HG03575 (cell line): ENCODE results near the gene UBE2D3.

Experiments
- ATAC-seq: cut with Tn5 transposase; IDR thresholded peaks from one replicate; pipeline ENCODE4 v1.9.1; 2021; ENCODE audit not compliant: unreplicated experiment, insufficient number of reproducible peaks, low FRiP score; ENCODE audit errors: extremely low read depth

UBE2D3 gene

DNA sequence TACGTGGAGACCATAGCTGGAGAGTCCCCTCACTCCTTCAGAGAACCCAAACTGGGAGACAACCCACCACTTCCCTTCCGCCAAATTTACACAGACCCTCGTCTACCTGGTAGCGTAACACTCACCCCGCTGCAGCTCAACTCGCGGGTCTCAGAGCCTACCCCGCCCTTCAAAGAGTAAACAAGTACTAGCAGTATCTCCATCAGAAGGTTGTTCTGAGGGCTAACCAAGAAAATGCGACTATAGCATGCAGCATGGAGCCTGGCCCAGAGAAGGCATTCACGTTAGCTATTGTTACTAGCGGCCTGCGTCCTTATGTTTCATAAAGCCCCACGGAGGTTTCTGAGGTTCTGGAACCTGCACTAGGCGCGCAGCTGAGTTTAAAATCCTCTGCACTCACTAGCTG is 66.1 kb downstream of the UBE2D3 start:
- no peak for ATAC-seq

DNA sequence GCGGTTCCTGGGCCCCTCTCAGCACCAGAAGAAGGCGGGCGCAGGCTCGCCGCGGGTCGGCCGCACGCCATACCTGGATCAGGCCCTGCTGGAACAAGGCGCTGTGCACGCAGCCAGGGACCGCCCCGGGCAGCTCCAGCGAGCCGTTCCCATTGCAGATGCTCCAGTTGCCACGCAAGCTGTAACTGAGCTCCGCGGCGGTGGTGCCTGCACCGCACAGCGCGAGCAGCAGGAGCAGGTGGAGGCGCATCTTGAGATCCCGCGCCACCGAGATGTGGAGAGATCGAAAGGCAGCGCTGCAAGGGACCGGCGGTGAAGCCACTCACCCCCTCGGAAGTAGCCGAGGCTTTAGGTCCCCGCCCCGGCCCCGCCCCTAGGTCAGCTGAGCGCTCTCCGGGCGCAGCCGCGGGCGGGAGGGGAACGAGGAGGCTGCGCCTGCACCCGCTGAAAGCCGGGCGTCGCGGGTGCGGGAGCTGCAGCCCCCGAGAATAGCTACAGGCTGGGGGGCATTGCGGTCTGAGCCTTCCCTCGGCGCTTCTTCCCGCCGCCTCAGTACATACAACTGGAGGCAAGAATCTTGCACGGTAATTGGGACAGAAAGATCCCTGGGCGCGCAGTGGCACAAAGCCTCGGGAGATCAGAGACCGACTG is 66.6 kb downstream of the UBE2D3 start, which contains the start of gene MANBA:
Gene MANBA (minus strand): TSS at position 324 of the 651 bp plus-strand sequence. CDS start 74 bp downstream, at position 250.
- ATAC-seq, result peak; percentile 49

DNA sequence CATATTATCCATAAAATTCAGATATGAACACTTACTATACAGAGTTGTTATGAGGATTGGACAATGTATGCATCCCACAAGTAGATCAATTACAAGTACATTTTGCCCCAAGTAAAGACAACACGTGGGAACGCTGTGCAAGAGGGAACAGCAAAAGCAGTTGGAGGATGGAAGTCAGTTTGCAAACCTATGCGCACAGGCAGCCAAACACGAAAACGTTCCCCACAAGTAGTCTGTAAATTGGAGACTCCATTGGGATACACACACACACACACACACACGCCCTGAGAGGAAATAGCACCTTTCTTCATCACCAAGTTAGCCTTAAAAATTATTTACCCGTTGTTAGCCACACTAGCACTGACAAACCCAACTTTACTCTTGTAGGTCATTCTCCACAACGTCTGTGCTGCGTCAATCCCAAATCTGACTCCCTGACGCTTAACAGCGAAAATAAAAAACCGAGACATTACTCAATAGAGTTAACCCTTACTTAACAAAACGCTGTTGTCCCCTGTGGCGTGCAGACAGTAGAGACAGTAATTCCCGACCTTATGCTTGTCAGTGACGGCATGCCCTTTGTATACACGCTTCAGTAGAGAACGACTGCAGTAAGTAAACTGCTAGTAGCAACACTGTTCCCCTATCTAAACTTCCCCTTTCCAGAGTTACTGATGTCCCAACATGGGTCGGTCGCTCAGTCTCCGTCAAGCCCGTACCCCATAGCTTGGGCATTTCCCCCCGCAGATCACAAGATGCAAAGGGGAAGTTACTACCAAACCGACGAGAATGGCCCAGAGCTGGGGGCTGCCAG is 67.3 kb downstream of the UBE2D3 start:
- peak; percentile 39 for ATAC-seq

DNA sequence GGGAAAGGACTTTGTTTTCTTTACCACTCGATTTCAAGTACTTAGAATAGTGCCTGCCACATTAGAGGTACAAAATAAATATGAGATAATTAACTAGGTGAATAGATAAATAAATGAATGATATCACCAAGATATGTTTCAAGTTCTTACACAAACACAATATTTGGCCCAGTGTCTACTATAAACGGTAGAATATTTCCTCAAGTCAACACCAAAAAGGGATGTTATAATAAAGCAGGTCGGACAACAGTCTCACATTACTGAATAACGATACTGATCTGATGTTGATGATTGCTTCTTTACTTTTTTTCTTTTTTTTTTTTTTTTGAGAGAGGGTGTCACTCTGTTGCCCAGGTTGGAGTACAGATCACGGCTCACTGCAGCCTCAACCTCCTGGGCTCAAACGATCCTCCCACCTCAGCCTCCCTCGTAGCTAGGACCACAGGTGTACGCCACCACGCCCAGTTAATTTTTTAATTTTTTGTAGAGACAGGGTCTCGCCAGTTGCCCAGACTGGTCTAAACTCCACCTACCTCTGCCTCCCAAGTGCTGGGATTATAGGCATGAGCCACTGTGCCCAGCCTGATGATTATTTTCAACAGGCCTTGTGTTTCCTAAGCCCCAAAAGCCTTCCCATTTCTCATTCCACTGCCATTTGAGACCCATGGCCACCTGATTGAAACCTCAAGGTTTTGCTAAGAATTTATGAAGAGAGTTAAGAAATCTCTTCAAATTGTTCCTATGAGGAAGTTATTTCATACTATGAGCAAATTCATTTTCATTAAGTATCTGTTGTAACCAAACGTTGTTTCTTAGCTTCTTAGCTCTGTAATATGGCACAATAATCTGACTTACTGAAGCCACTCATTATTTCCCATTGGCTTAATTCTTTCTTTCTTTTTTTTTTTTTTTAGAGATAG is 68.8 kb downstream of the UBE2D3 start:
- ATAC-seq, result no peak

DNA sequence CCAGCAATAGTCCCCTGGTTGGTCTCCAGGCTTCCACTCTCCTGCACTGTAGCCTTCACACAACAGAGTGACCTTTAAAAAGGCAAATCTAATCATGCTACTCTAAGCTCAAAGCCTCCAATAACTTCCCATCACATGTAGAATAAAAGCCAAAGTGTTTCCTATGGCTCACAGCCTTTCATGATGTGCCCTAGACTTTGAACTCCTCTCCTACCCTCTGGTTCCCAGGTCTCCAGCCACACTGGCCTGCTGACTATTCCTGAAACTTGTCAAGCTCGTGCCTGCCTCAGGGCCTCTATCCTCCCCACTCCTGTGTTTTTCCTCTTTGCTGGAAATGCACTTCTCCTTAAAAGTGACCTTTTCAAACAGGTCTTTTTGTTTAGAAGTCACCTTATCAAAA is 69.7 kb downstream of the UBE2D3 start:
- no peak for ATAC-seq

DNA sequence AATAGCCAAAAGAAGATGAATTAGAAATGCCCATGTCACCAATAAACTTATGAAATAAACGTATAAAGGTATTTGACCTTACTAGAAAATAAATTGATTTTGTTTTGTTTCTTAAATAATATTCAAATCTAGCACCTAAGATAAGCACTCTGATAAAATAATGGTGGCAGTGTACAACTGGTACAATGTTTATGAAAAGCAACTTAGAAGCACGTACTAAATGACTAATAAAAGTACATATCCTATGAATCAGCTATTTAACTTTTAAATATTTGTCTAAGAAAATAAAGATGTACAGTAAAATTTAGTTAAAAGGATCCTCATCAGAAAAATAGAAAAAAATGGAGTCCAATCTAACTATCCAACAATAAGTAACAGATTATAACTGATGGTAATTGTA is 73.3 kb downstream of the UBE2D3 start:
- ATAC-seq, result no peak

DNA sequence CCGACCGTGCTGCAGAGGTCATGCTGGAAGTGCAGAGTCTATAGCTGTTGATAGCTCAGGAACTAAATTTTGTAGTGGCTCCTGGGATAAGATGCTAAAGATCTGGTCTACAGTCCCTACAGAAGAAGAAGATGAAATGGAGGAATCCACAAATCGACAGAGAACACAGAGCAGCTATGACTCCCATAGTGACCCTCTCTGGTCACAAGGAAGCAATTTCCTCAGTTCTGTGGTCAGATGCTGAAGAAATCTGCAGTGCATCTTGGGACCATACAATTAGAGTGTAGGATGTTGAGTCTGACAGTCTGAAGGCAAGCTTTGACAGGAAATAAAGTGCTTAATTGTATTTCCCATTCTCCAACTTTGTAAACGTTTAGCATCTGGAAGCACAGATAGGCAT is 75.4 kb downstream of the UBE2D3 start:
- ATAC-seq, result no peak
